ENCODE results near the gene CDH11.

Gene CDH11

DNA sequence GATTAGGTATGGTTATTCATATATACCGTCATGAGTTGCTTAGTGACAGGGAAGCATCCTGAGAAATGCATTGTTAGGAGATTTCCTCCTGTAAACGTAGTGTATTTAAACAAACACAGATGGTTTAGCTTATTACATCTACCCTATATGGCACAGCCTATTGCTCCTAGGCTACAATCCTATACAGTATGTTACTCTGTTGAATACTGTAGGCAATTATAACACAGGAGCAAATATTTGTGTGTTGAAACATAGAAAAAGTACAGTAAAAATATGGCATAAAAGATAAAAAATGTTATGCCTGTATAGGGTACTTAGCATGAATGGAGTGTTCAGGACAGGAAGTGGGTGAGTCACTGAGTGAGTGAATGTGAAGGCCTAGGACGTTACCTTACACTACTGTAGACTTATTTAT is 157.7 kb downstream of the CDH11 start:
- H3K4me3 ChIP-seq (ENCODE audit: low read depth, low read length) = no peak overlapping the region
- TF ChIP-seq, protein P1, sequence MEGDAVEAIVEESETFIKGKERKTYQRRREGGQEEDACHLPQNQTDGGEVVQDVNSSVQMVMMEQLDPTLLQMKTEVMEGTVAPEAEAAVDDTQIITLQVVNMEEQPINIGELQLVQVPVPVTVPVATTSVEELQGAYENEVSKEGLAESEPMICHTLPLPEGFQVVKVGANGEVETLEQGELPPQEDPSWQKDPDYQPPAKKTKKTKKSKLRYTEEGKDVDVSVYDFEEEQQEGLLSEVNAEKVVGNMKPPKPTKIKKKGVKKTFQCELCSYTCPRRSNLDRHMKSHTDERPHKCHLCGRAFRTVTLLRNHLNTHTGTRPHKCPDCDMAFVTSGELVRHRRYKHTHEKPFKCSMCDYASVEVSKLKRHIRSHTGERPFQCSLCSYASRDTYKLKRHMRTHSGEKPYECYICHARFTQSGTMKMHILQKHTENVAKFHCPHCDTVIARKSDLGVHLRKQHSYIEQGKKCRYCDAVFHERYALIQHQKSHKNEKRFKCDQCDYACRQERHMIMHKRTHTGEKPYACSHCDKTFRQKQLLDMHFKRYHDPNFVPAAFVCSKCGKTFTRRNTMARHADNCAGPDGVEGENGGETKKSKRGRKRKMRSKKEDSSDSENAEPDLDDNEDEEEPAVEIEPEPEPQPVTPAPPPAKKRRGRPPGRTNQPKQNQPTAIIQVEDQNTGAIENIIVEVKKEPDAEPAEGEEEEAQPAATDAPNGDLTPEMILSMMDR (IDR thresholded peaks at IDR 0.05; ENCODE audit: insufficient read depth, low read length, missing control alignments) = no peak
- ChIA-PET POLR2A (no interaction called here), CTCF (no interaction called here)
- DNase-seq (ENCODE audit: low read depth, low spot score) = peak; percentile 49

DNA sequence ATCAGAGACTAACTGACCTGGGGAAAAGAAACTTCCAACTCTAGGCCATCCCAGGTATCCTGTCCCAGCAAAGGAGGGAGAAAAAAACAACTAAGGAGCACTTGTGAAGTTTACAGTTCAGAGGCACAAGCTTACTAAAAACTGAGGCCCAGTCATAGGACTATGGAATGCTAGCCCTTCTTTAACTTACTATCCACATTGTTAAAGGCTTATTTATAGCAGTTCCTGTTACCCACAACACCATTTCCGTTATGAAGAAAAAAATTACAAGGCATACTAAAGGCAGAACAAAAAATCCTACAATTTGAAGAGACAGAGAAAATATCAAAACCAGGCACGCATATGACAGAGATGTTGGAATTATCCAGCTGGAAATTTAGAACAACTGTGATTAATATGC is 159.1 kb downstream of the CDH11 start:
- POLR2A ChIA-PET = no interaction called here
- CTCF ChIA-PET = no interaction called here
- TF ChIP-seq, protein P1 (IDR thresholded peaks at IDR 0.05; ENCODE audit: insufficient read depth, low read length, missing control alignments) = no peak
- DNase-seq (ENCODE audit: low read depth, low spot score) = no peak
- H3K4me3 ChIP-seq (ENCODE audit: low read depth, low read length) = no peak overlapping the region

- DNase-seq (ENCODE audit: low read depth, low spot score) = no peak
- CTCF ChIA-PET = no interaction called here
- POLR2A ChIA-PET = no interaction called here
- TF ChIP-seq, protein P1 (IDR thresholded peaks at IDR 0.05; ENCODE audit: insufficient read depth, low read length, missing control alignments) = no peak
- H3K4me3 ChIP-seq (ENCODE audit: low read depth, low read length) = no peak overlapping the region
Measured at GRCh38 chr16:64957246-64957645, 164.6 kb downstream of the CDH11 start.

GRCh38 chr16:64952177-64952576 is 169.7 kb downstream of the CDH11 start:
- POLR2A ChIA-PET = no interaction called here
- no peak overlapping the region for H3K4me3 ChIP-seq (ENCODE audit: low read depth, low read length)
- CTCF ChIA-PET = no interaction called here
- DNase-seq (ENCODE audit: low read depth, low spot score) = peak; percentile 77
- TF ChIP-seq, protein P1 (IDR thresholded peaks at IDR 0.05; ENCODE audit: insufficient read depth, low read length, missing control alignments) = no peak

DNA sequence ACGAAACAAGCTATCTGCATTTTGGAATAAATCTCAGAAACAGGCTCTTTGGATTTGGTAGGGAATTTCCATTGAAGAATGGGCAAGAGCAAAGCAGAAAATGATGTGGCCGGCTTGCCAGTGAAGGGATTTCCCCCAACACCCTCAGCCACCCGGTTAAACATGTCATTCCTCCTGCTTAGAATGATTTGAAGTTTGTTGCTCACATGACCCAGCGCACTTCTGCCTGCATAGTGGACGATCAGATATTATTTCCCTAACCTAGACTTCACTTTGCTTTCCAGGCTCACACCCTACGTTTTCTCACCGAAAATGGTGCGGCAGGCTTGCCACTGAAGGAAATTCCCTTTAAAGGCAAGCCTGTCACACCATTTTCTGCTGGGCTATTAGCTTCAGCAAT is 170.7 kb downstream of the CDH11 start:
- TF ChIP-seq, protein P1 (IDR thresholded peaks at IDR 0.05; ENCODE audit: insufficient read depth, low read length, missing control alignments) = no peak
- H3K4me3 ChIP-seq (ENCODE audit: low read depth, low read length) = no peak overlapping the region
- ChIA-PET CTCF (interaction anchor here (0.9 kb wide), 1 partner anchor 21 kb away, joined by 3 read pairs; no protein-coding TSS in a partner anchor), POLR2A (no interaction called here)
- no peak for DNase-seq (ENCODE audit: low read depth, low spot score)

DNA sequence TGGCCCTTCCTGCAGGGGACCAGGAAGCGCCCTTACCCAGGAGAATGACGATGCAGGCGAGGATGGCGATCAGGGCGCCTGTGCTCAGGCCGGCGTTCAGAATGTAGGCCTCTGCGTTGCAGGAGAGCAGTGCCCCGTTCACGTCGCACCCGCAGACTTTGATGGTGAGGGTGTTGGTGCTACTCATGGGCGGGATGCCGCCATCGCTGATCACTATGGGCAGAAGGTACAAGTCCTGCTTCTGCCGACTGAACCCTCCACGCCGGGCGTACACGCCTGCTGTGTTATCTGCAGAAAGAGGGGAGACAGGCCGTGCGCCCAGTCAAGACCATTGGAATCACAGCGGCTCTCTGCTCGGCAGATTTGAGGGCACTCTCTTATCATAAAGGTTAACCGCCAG is 171.1 kb downstream of the CDH11 start:
- H3K4me3 ChIP-seq (ENCODE audit: low read depth, low read length) = no peak overlapping the region
- CTCF ChIA-PET = interaction anchor here (0.9 kb wide), 1 partner anchor 22 kb away, joined by 3 read pairs; no protein-coding TSS in a partner anchor
- DNase-seq (ENCODE audit: low read depth, low spot score) = no peak
- POLR2A ChIA-PET = no interaction called here
- TF ChIP-seq, protein P1 (IDR thresholded peaks at IDR 0.05; ENCODE audit: insufficient read depth, low read length, missing control alignments) = no peak
